HepG2 (cell line): ENCODE data around the gene MBD3. TPM values are rescaled to one million over a fixed set of nuclear protein-coding genes. Genes with fewer than 3 reads are reported as not detected.

ENCODE experiments used
- CREM ChIP-seq, 2 experiments: sonication (generic) in 1 of 2; formaldehyde crosslinking in 1 of 2; IDR thresholded peaks; 2 replicates each; pipeline versions ENCODE4 v1.4.0 to v1.6.1; 2016 to 2020; ENCODE audit warnings: antibody characterized with exemption in 1 of 2, mild to moderate bottlenecking in 1 of 2, missing genetic modification reagents in 1 of 2
- MTERF4 ChIP-seq: sonication (generic); formaldehyde crosslinking; IDR thresholded peaks from 2 replicates; pipeline ENCODE4 v1.8.0; 2023; ENCODE audit warnings: mild to moderate bottlenecking, missing genetic modification reagents
- NFIB ChIP-seq: sonication (generic); formaldehyde crosslinking; IDR thresholded peaks from 2 replicates; pipeline ENCODE4 v1.9.0; 2021; ENCODE audit warnings: missing genetic modification reagents, mild to moderate bottlenecking, borderline replicate concordance
- PCBP2 ChIP-seq: fragments of 200-400 bp; formaldehyde crosslinking; optimal IDR thresholded peaks from 2 replicates; pipeline ENCODE3; 2018; ENCODE audit warnings: low read length, low read depth; ENCODE audit not compliant: poor library complexity, severe bottlenecking
- PHF8 ChIP-seq: sonication (generic); formaldehyde crosslinking; IDR thresholded peaks from 2 replicates; pipeline ENCODE4 v1.5.0; 2020; ENCODE audit warnings: missing genetic modification reagents
- SIX1 ChIP-seq: sonication (generic); formaldehyde crosslinking; IDR thresholded peaks from 2 replicates; pipeline ENCODE4 v1.4.0; 2020; ENCODE audit warnings: missing genetic modification reagents, borderline replicate concordance
- ZBTB26 ChIP-seq: IDR thresholded peaks from 2 replicates; pipeline ENCODE4 v1.6.1; 2016; ENCODE audit warnings: missing compliant biosample characterization, missing genetic modification reagents, borderline replicate concordance
- ZBTB34 ChIP-seq: sonication (generic); formaldehyde crosslinking; IDR thresholded peaks from 2 replicates; pipeline ENCODE4 v1.8.0; 2022; ENCODE audit warnings: mild to moderate bottlenecking, missing genetic modification reagents
- ZBTB40 ChIP-seq, 2 experiments: fragments of 450-650 bp in 1 of 2; sonication (generic) in 1 of 2; formaldehyde crosslinking in 1 of 2; IDR thresholded peaks; 2 replicates each; pipeline versions ENCODE4 v1.6.1 to v1.8.0; 2016 to 2022; ENCODE audit warnings: antibody characterized with exemption in 1 of 2, mild to moderate bottlenecking in 1 of 2, missing genetic modification reagents in 1 of 2
- ZFP62 ChIP-seq: sonication (generic); formaldehyde crosslinking; IDR thresholded peaks from 2 replicates; pipeline ENCODE4 v1.4.0; 2020; ENCODE audit warnings: missing genetic modification reagents
- ZNF547 ChIP-seq: sonication (generic); formaldehyde crosslinking; IDR thresholded peaks from 2 replicates; pipeline ENCODE4 v1.5.1; 2020; ENCODE audit warnings: mild to moderate bottlenecking, missing genetic modification reagents
- ZNF660 ChIP-seq: sonication (generic); formaldehyde crosslinking; IDR thresholded peaks from 2 replicates; pipeline ENCODE4 v1.5.1; 2020; ENCODE audit warnings: mild to moderate bottlenecking, low read depth, missing genetic modification reagents, borderline replicate concordance
- polyA plus RNA-seq, 8 experiments: library from polyadenylated mRNA; depleted of rRNA in 3 of 8; stranded (reverse) in 7 of 8; unstranded in 1 of 8; fragments of >200 nt; fragmentation: Illumina TruSeq in 4 of 8; extraction: Trizol in 4 of 8; gene quantifications; 2 replicates each; pipeline versions ENCODE4 v1.2.1 to v1.2.3, GENCODE V29; 2011 to 2016; ENCODE audit warnings: low read depth in 4 of 8, missing spikeins in 1 of 8, mixed read lengths in 1 of 8; ENCODE audit not compliant: insufficient read depth in 1 of 8
- total RNA-seq, 5 experiments: library from RNA; depleted of rRNA; stranded (reverse); fragments of >200 nt; fragmentation: Illumina TruSeq; extraction: Trizol; gene quantifications; 2 replicates each; pipeline ENCODE4 v1.2.3, GENCODE V29; 2016; ENCODE audit warnings: low read depth in 1 of 5

Gene MBD3
- total and polyA plus RNA-seq, 2 of the 13 experiments (the other 11 are each of a cell fraction or from before 2014, with no cell fraction given) = 21.2 to 76.9 TPM

GRCh38 chr19:1605236-1606137 is 12.8 kb upstream of the MBD3 start, which contains the start of gene UQCR11 (continued):
- TF ChIP-seq ZBTB40 (IDR thresholded peaks at IDR 0.05) (no peak), ZBTB40 (CRISPR knock-in tag; IDR thresholded peaks at IDR 0.05) (0 out of 2 replicates have a peak, but pooled peaks have one; percentile 44), MTERF4 (CRISPR knock-in tag) (peak; percentile 93; the same call in 1 of the 2 replicates), CREM (IDR thresholded peaks at IDR 0.05) (no peak), CREM (CRISPR knock-in tag; IDR thresholded peaks at IDR 0.05) (no peak), ZBTB26 (CRISPR knock-in tag) (no peak), SIX1 (CRISPR knock-in tag) (0 out of 2 replicates have a peak, but pooled peaks have one; percentile 13), ZNF660 (no peak), NFIB (no peak), PHF8 (CRISPR knock-in tag) (peak; percentile 87), ZNF547 (CRISPR knock-in tag) (no peak), ZFP62 (no peak), ZBTB34 (CRISPR knock-in tag) (no peak), PCBP2 (no peak)
